Endothelial cell of umbilical vein (primary cell): Measurements from ENCODE around the gene FYCO1. TPM values are rescaled to one million over a fixed set of nuclear protein-coding genes. Genes with fewer than 3 reads are reported as not detected.

Experiments
- BruUV-seq: library from RNA; stranded (reverse); fragments of 400-500 nt; replicated peaks from 2 replicates; lab custom pipeline; 2021; lab: Mats Ljungman, UMichigan
- CTCF ChIA-PET: fragments of 300-600, 350-600 bp; sonication (Branson Sonifier 250); formaldehyde crosslinking; loops from one replicate; lab custom pipeline; 2021; ENCODE audit warnings: antibody characterized with exemption, inconsistent platforms; lab: Charles Lee
- POLR2A ChIA-PET: fragments of 300-600, 350-600 bp; sonication (Branson Sonifier 250); formaldehyde crosslinking; loops from one replicate; lab custom pipeline; 2021; ENCODE audit warnings: antibody characterized with exemption, inconsistent platforms; lab: Charles Lee
- DNase-seq: peaks from one replicate; pipeline ENCODE4 v3.0.0-alpha.2; 2011; ENCODE audit warnings: low read depth, low spot score
- FAIRE-seq: peaks from 2 replicates; lab custom pipeline; 2011; peaks lifted over from hg19 to GRCh38; lab: Jason Lieb, UNC
- H2AFZ ChIP-seq: 2 replicates; pipeline ENCODE4 v1.6.0; 2012; ENCODE audit warnings: low read depth, low read length, control low read depth, inconsistent platforms
- H3K27ac ChIP-seq: 2 replicates; pipeline ENCODE4 v1.5.1; 2011; ENCODE audit warnings: low read depth, mild to moderate bottlenecking, control low read depth, low read length, moderate library complexity; ENCODE audit not compliant: insufficient read depth
- H3K27me3 ChIP-seq, 2 experiments: 2 replicates each; pipeline versions ENCODE4 v1.6.0 to v1.6.1; 2011; ENCODE audit warnings: low read length in 2 of 2, mixed read lengths in 1 of 2; ENCODE audit not compliant: control insufficient read depth in 2 of 2, insufficient read depth in 2 of 2
- H3K36me3 ChIP-seq, 2 experiments: 2 replicates in 1 of 2; 3 replicates in 1 of 2; pipeline ENCODE4 v1.5.1; 2011; ENCODE audit warnings: low read length in 2 of 2, mild to moderate bottlenecking in 1 of 2, moderate library complexity in 1 of 2; ENCODE audit not compliant: control insufficient read depth in 2 of 2, insufficient read depth in 2 of 2; ENCODE audit errors: extremely low read depth in 1 of 2
- H3K4me1 ChIP-seq: 3 replicates; pipeline ENCODE4 v1.5.1; 2011; ENCODE audit warnings: mild to moderate bottlenecking, low read length; ENCODE audit not compliant: control insufficient read depth, insufficient read depth; ENCODE audit errors: extremely low read depth
- H3K4me2 ChIP-seq: 2 replicates; pipeline ENCODE4 v1.6.1; 2011; ENCODE audit warnings: low read length, control low read depth, mixed read lengths; ENCODE audit not compliant: insufficient read depth
- H3K4me3 ChIP-seq, 3 experiments: fragments of 200-600 bp in 1 of 3; sonication (generic), shearing (Covaris generic) in 1 of 3; replicated peaks in 1 of 3; 2 replicates each; pipeline ENCODE4 v1.5.1; 2011 to 2016; ENCODE audit warnings: control low read depth in 3 of 3, low read length in 3 of 3, mild to moderate bottlenecking in 2 of 3, inconsistent platforms in 1 of 3, low read depth in 1 of 3, moderate library complexity in 1 of 3; ENCODE audit not compliant: insufficient read depth in 1 of 3
- H3K79me2 ChIP-seq: 2 replicates; pipeline ENCODE4 v1.6.0; 2012; ENCODE audit warnings: low read length, inconsistent platforms; ENCODE audit not compliant: control insufficient read depth, insufficient read depth
- H3K9ac ChIP-seq: replicated peaks from 2 replicates; pipeline ENCODE3; 2011; ENCODE audit warnings: low read length, control low read depth; ENCODE audit not compliant: insufficient read depth; ENCODE audit errors: extremely low read depth
- H3K9me1 ChIP-seq: replicated peaks from 3 replicates; pipeline ENCODE4 v1.6.0; 2011; ENCODE audit warnings: mild to moderate bottlenecking, low read length; ENCODE audit not compliant: control insufficient read depth, insufficient read depth; ENCODE audit errors: extremely low read depth
- H3K9me3 ChIP-seq: replicated peaks from 2 replicates; pipeline ENCODE4 v1.5.1; 2012; ENCODE audit warnings: low read length, inconsistent platforms; ENCODE audit not compliant: control insufficient read depth, insufficient read depth
- H4K20me1 ChIP-seq: replicated peaks from 2 replicates; pipeline ENCODE3; 2011; ENCODE audit warnings: mild to moderate bottlenecking, low read length; ENCODE audit not compliant: control insufficient read depth, insufficient read depth; ENCODE audit errors: extremely low read depth
- CTCF ChIP-seq, 2 donors: IDR thresholded peaks; 1 replicate in 1 of 2; 2 replicates in 1 of 2; pipeline ENCODE4 v1.5.1; 2011; ENCODE audit warnings: low read length in 2 of 2, mild to moderate bottlenecking in 2 of 2, moderate library complexity in 2 of 2, control low read depth in 1 of 2, inconsistent platforms in 1 of 2, low read depth in 1 of 2; ENCODE audit not compliant: insufficient read depth in 1 of 2; ENCODE audit errors: extremely low read depth in 1 of 2
- EZH2 ChIP-seq: IDR thresholded peaks from 2 replicates; pipeline ENCODE4 v1.6.1; 2012; ENCODE audit warnings: borderline replicate concordance, low read depth, mild to moderate bottlenecking, moderate library complexity, low read length, inconsistent platforms; ENCODE audit not compliant: severe bottlenecking
- FOS ChIP-seq: IDR thresholded peaks from 2 replicates; pipeline ENCODE4 v1.6.1; 2011; ENCODE audit warnings: mild to moderate bottlenecking, low read length, moderate library complexity, borderline replicate concordance; ENCODE audit not compliant: insufficient read depth
- GATA2 ChIP-seq: IDR thresholded peaks from 2 replicates; pipeline ENCODE4 v1.7.0; 2011; ENCODE audit warnings: low read depth, mild to moderate bottlenecking, moderate library complexity, mixed read lengths, low read length; ENCODE audit not compliant: insufficient read length, insufficient read depth
- JUN ChIP-seq: IDR thresholded peaks from 2 replicates; pipeline ENCODE4 v1.6.1; 2011; ENCODE audit warnings: borderline replicate concordance, low read depth; ENCODE audit not compliant: insufficient read length, insufficient read depth
- MAX ChIP-seq: IDR thresholded peaks from 2 replicates; pipeline ENCODE4 v1.6.1; 2011; ENCODE audit not compliant: insufficient read depth, insufficient read length
- MYC ChIP-seq: IDR thresholded peaks from one replicate; pipeline ENCODE4 v1.6.1; 2011; ENCODE audit warnings: mild to moderate bottlenecking, low read depth, low read length
- POLR2A ChIP-seq: IDR thresholded peaks from 2 replicates; pipeline ENCODE4 v1.6.1; 2012; ENCODE audit warnings: low read depth, mild to moderate bottlenecking, control low read depth, low read length
- POLR2AphosphoS5 ChIP-seq: IDR thresholded peaks from 2 replicates; pipeline ENCODE4 v1.6.1; 2012; ENCODE audit warnings: low read depth, mild to moderate bottlenecking, control low read depth, low read length, moderate library complexity; ENCODE audit not compliant: insufficient read depth
- dilution Hi-C: fragments of 300-500 bp; cut with MboI; formaldehyde crosslinking; loops from one replicate; pipeline ENCODE4 v1.15.0; 2019; ENCODE audit warnings: low sequenced_read_pairs; ENCODE audit not compliant: extremely low pct_ligation_motif_present
- intact Hi-C: fragments of 100-400 bp; cut with micrococcal nuclease; formaldehyde crosslinking; loops from one replicate; pipeline ENCODE4 v1.10.0; 2022
- polyA plus RNA-seq, 4 experiments: library from polyadenylated mRNA; depleted of rRNA in 3 of 4; stranded (reverse) in 3 of 4; unstranded in 1 of 4; fragments of >200 nt; gene quantifications; 2 replicates each; pipeline versions ENCODE4 v1.2.1 to v1.2.3, GENCODE V29; 2011 to 2012; ENCODE audit warnings: missing spikeins in 1 of 4
- total RNA-seq: library from RNA; stranded (reverse); gene quantifications from 2 replicates; pipeline ENCODE4 v1.2.3, GENCODE V29; 2021

FYCO1 gene
- total and polyA plus RNA-seq, 2 donors (not counting 3 experiments of a cell fraction or from before 2014, with no cell fraction given): 13.9 to 20.8 TPM

GRCh38 chr3:45946875-45947274 lies 48.7 kb downstream of the FYCO1 start:
- ChIA-PET CTCF (interaction anchor here (1.3 kb wide), 1 partner anchor 21 kb away, joined by 3 read pairs; no protein-coding TSS in a partner anchor), POLR2A (no interaction called here)
- intact Hi-C loops (no loop called here), dilution Hi-C loops (no loop called here)
- FAIRE-seq (no peak), DNase-seq (no peak)
- H3K27me3 ChIP-seq: no peaks in the 10 kb centered on the region
- no TSS peak for BruUV-seq
- H3K4me1 ChIP-seq: no peaks in the 10 kb centered on the region
- H3K9me1 ChIP-seq: no peaks in the 10 kb centered on the region
- H3K4me2 ChIP-seq: no peak overlapping the region
- peaks cover 7 to 45% of the 10 kb centered on the region in 2 experiments for H3K36me3 ChIP-seq
- no peaks in the 10 kb centered on the region for H3K9me3 ChIP-seq
- H4K20me1 ChIP-seq: no peaks in the 10 kb centered on the region
- TF ChIP-seq MAX (no peak), JUN (no peak), GATA2 (no peak), CTCF (IDR thresholded peaks at IDR 0.05; ENCODE audit: extremely low read depth in 1 of 2, insufficient read depth in 1 of 2, low read depth in 1 of 2, low read length in 2 of 2) (no peak), MYC (no peak), POLR2A (no peak), EZH2 (no peak), POLR2AphosphoS5 (no peak), FOS (no peak)
- H3K9ac ChIP-seq: no peak overlapping the region
- H3K79me2 ChIP-seq: no peaks in the 10 kb centered on the region
- no peak overlapping the region for H3K27ac ChIP-seq
- no peak overlapping the region for H3K4me3 ChIP-seq
- H2AFZ ChIP-seq: no peak overlapping the region
